Measurements from ENCODE around the gene PDK2. TPM values are rescaled to one million over a fixed set of nuclear protein-coding genes. Genes with fewer than 3 reads are reported as not detected.

PDK2 gene
- total and polyA plus RNA-seq, 10 of the 15 experiments (the other 5 are each of a cell fraction or from before 2014, with no cell fraction given), result 0.98 to 22.6 (median 12.3) TPM

- Histone ChIP-seq H2AFZ (ENCODE audit: control insufficient read depth, low read depth, low read length) (peak within 1 kb of the TSS; percentile 54), H3K4me1 (ENCODE audit: control insufficient read depth, insufficient read depth, low read length) (peaks cover 6% of the 10 kb centered on the region; the same call in 1 of the 2 replicates), H3K27me3 (replicated peaks in 1 of 2; ENCODE audit: control insufficient read depth in 2 of 2, insufficient read depth in 2 of 2, low read length in 1 of 2) (peaks cover 4 to 10% of the 10 kb centered on the region in 2 experiments), H3K27ac (ENCODE audit: control insufficient read depth, insufficient read depth) (no peak within 1 kb of the TSS), H3K79me2 (ENCODE audit: control insufficient read depth, insufficient read depth, low read length) (no peaks in the 10 kb centered on the region), H3K9me3 (replicated peaks; ENCODE audit: control insufficient read depth, insufficient read depth, low read length) (no peaks in the 10 kb centered on the region), H3K4me3 (peak within 1 kb of the TSS; percentile 62; the same call in 1 of the 2 replicates), H3K4me2 (ENCODE audit: control insufficient read depth, insufficient read depth) (peak within 1 kb of the TSS; percentile 86), H3K9ac (ENCODE audit: control insufficient read depth, insufficient read depth, low read length) (no peak within 1 kb of the TSS), H3K36me3 (ENCODE audit: control insufficient read depth in 2 of 2, insufficient read depth in 2 of 2, low read length in 1 of 2) (peaks cover 4 to 10% of the 10 kb centered on the region in 2 experiments; a peak in 3 of 4 replicates), H4K20me1 (ENCODE audit: control insufficient read depth, insufficient read depth) (no peaks in the 10 kb centered on the region; the same call in 1 of the 2 replicates)
- ChIA-PET POLR2A (interaction anchor here (0.5 to 1.1 kb wide), 3 partner anchors 23 to 51 kb away, joined by 3 to 4 read pairs (median 4); no protein-coding TSS in a partner anchor), SMC1A (ENCODE audit: uncharacterized antibody, unreplicated experiment) (interaction anchor here (0.9 to 1.4 kb wide), 3 partner anchors 9 to 22 kb away, joined by 3 to 4 read pairs (median 3); no protein-coding TSS in a partner anchor), CTCF (interaction anchor here (0.7 to 3.1 kb wide), 9 partner anchors 9 to 144 kb away, joined by 3 to 21 read pairs (median 8); partner anchors contain the start of genes PDK2 and TMEM92), RAD21 (ENCODE audit: unreplicated experiment) (interaction anchor here (0.7 to 1.8 kb wide), 7 partner anchors 11 to 82 kb away, joined by 3 to 6 read pairs (median 3); no protein-coding TSS in a partner anchor)
- in situ Hi-C loops (cut with MboI) (no loop called here), intact Hi-C loops (cut with micrococcal nuclease; ENCODE audit: unreplicated experiment) (no loop called here)
- ATAC-seq (peak; percentile 82), FAIRE-seq (no peak), DNase-seq (ENCODE audit: low read depth, low spot score) (no peak)
- BruUV-seq (replicated peaks), result no TSS peak
- no peak for TF ChIP-seq RBBP5 (conservative IDR thresholded peaks at IDR 0.05)
- no peak for TF ChIP-seq TCF3 (IDR thresholded peaks at IDR 0.05; ENCODE audit: borderline replicate concordance, insufficient read depth, low read depth, low read length)
- TF ChIP-seq NR2C1 (IDR thresholded peaks at IDR 0.05), result no peak
- 0 out of 2 replicates have a peak, but pooled peaks have one; percentile 23 for TF ChIP-seq CHD2 (IDR thresholded peaks at IDR 0.05; ENCODE audit: borderline replicate concordance, low read depth, low read length)
- peak; percentile 50; the same call in 1 of the 2 replicates for TF ChIP-seq LARP7 (IDR thresholded peaks at IDR 0.05)
- TF ChIP-seq CBFB (IDR thresholded peaks at IDR 0.05; ENCODE audit: low read depth), result no peak
- TF ChIP-seq NKRF (conservative IDR thresholded peaks at IDR 0.05), result peak; percentile 56
- TF ChIP-seq IKZF1 (conservative IDR thresholded peaks at IDR 0.05), result peak; percentile 50
- TF ChIP-seq POU2F2 (IDR thresholded peaks at IDR 0.05; ENCODE audit: borderline replicate concordance, low read depth, low read length), result peak; percentile 13; the same call in 1 of the 3 replicates
- 0 out of 3 replicates have a peak, but pooled peaks of 1 of the 2 experiments have one; percentile 4 for TF ChIP-seq EGR1 (IDR thresholded peaks at IDR 0.05; ENCODE audit: borderline replicate concordance in 1 of 2, low read depth in 2 of 2, low read length in 2 of 2)
- peak in 1 of 2 experiments; percentile 34; a peak in 1 of 4 replicates for TF ChIP-seq BHLHE40 (IDR thresholded peaks at IDR 0.05; ENCODE audit: borderline replicate concordance in 1 of 2, low read depth in 2 of 2, low read length in 1 of 2)
- TF ChIP-seq NFYB (IDR thresholded peaks at IDR 0.05; ENCODE audit: insufficient read depth, low read depth, low read length), result no peak
- TF ChIP-seq BACH1 (IDR thresholded peaks at IDR 0.05; ENCODE audit: borderline replicate concordance), result peak; percentile 40
- TF ChIP-seq KLF5 (IDR thresholded peaks at IDR 0.05; ENCODE audit: partially characterized antibody), result no peak
- TF ChIP-seq NRF1 (conservative IDR thresholded peaks at IDR 0.05; ENCODE audit: low read depth, low read length), result 0 out of 2 replicates have a peak, but pooled peaks have one; percentile 26
- 0 out of 2 replicates have a peak, but pooled peaks have one; percentile 58 for TF ChIP-seq GATAD2B (conservative IDR thresholded peaks at IDR 0.05; ENCODE audit: low read depth)
- no peak for TF ChIP-seq ESRRA (IDR thresholded peaks at IDR 0.05; ENCODE audit: low read length)
- no peak for TF ChIP-seq SUZ12 (IDR thresholded peaks at IDR 0.05; ENCODE audit: unreplicated experiment)
- 1% methylated on average over 17 of the region's 84 CpGs for WGBS (ENCODE audit: insufficient coverage, insufficient replicate concordance, low lambda C conversion rate, missing lambda C conversion rate)
Measured at GRCh38 chr17:50129728-50130558, 34.8 kb downstream of the PDK2 start, which contains the start of gene SAMD14. Gene SAMD14, minus strand, starts transcription at chr17:50130160. Its CDS starts 5,201 bp downstream, at chr17:50124959.
